Measurements from ENCODE around the gene NFE2L2.
A peak's percentile ranks its signal among the peaks of the same experiment; 100 is the strongest.
"Not testable (repeated sequence)": the region's sequence is repeated elsewhere in the genome, so short reads cannot be mapped to it uniquely, and the experiment has no call there.

Gene NFE2L2

GRCh38 chr2:177188482-177189469 lies 75.8 kb downstream of the NFE2L2 start:
- no peak for DNase-seq

GRCh38 chr2:177187631-177188312 lies 76.8 kb downstream of the NFE2L2 start:
- peak; percentile 81 for DNase-seq

- DNase-seq: not testable (repeated sequence)
Measured at GRCh38 chr2:177186038-177186437, 78.5 kb downstream of the NFE2L2 start.

- no peak for DNase-seq
Measured at GRCh38 chr2:177184606-177185005, 79.9 kb downstream of the NFE2L2 start.

- no peak for DNase-seq
Measured at GRCh38 chr2:177183860-177184259, 80.7 kb downstream of the NFE2L2 start.

Data from fibroblast of skin of abdomen (primary cell).